HEK293T (cell line): Measurements from ENCODE around the gene PPRC1.

ENCODE experiments used
- BHLHE40 ChIP-seq: fragments of 450-650 bp; IDR thresholded peaks from 2 replicates; pipeline ENCODE4 v1.6.1; 2016; ENCODE audit warnings: mild to moderate bottlenecking, moderate library complexity, borderline replicate concordance
- CTBP1 ChIP-seq: fragments of 450-650 bp; IDR thresholded peaks from 2 replicates; pipeline ENCODE4 v1.6.1; 2016; ENCODE audit warnings: borderline replicate concordance
- FOXA1 ChIP-seq: fragments of 450-650 bp; IDR thresholded peaks from 2 replicates; pipeline ENCODE4 v1.6.1; 2016; ENCODE audit warnings: mild to moderate bottlenecking
- FOXK2 ChIP-seq: fragments of 450-650 bp; IDR thresholded peaks from 2 replicates; pipeline ENCODE4 v1.6.1; 2016; ENCODE audit warnings: mild to moderate bottlenecking
- FOXM1 ChIP-seq: fragments of 450-650 bp; IDR thresholded peaks from 2 replicates; pipeline ENCODE4 v1.6.1; 2017; ENCODE audit warnings: mild to moderate bottlenecking, borderline replicate concordance
- HDGF ChIP-seq: fragments of 450-650 bp; IDR thresholded peaks from 2 replicates; pipeline ENCODE4 v1.6.1; 2017; ENCODE audit warnings: antibody characterized with exemption, borderline replicate concordance
- LEF1 ChIP-seq: fragments of 450-650 bp; IDR thresholded peaks from 2 replicates; pipeline ENCODE4 v1.6.1; 2017; ENCODE audit warnings: mild to moderate bottlenecking, borderline replicate concordance
- SP1 ChIP-seq: fragments of 450-650 bp; IDR thresholded peaks from 2 replicates; pipeline ENCODE4 v1.6.1; 2017
- SUZ12 ChIP-seq: fragments of 450-650 bp; IDR thresholded peaks from 2 replicates; pipeline ENCODE4 v1.6.1; 2016; ENCODE audit warnings: mild to moderate bottlenecking
- ZNF384 ChIP-seq: fragments of 450-650 bp; IDR thresholded peaks from 2 replicates; pipeline ENCODE4 v1.6.1; 2016
- TF ChIP-seq, protein P1 (sequence below): fragments of 450-650 bp; IDR thresholded peaks from 2 replicates; pipeline ENCODE4 v1.6.1; 2016

DNA sequence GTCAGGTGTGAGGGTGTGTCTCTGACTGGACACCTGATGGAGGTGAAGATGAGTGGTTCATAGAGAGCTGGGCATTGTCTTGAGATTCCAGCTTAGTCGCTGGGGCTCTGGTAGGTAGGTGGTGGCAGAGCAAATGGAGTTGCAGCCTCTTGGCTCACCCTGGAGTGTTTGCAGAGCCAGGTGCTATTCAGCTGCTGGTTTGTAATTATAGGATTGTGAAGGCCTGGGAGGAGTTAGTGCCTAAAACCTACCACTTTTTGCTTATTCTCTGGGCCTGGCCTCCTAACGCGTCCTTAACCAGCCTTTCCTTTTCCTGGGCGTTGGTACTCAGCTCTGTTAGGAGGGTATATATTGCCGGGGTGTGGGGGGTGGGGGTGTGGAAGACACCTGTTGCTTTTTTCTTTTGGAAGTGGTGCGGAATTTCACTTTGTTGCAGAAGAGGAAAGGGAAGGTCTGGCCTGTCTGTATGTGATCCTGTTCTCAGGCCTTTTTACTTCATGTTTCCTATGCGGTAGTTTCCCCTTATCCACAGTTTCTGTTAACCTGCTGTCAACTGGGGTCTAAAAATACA, 3.2 kb downstream of the PPRC1 start:
- TF ChIP-seq FOXA1 = no peak
- TF ChIP-seq HDGF = no peak
- no peak for TF ChIP-seq BHLHE40
- no peak for TF ChIP-seq FOXM1
- no peak for TF ChIP-seq FOXK2
- TF ChIP-seq CTBP1 = no peak
- no peak for TF ChIP-seq SP1
- no peak for TF ChIP-seq LEF1
- TF ChIP-seq, protein P1, sequence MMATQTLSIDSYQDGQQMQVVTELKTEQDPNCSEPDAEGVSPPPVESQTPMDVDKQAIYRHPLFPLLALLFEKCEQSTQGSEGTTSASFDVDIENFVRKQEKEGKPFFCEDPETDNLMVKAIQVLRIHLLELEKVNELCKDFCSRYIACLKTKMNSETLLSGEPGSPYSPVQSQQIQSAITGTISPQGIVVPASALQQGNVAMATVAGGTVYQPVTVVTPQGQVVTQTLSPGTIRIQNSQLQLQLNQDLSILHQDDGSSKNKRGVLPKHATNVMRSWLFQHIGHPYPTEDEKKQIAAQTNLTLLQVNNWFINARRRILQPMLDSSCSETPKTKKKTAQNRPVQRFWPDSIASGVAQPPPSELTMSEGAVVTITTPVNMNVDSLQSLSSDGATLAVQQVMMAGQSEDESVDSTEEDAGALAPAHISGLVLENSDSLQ = no peak
- TF ChIP-seq ZNF384 = no peak
- no peak for TF ChIP-seq SUZ12
